ENCODE measurements around the gene SPEM2.

DNA sequence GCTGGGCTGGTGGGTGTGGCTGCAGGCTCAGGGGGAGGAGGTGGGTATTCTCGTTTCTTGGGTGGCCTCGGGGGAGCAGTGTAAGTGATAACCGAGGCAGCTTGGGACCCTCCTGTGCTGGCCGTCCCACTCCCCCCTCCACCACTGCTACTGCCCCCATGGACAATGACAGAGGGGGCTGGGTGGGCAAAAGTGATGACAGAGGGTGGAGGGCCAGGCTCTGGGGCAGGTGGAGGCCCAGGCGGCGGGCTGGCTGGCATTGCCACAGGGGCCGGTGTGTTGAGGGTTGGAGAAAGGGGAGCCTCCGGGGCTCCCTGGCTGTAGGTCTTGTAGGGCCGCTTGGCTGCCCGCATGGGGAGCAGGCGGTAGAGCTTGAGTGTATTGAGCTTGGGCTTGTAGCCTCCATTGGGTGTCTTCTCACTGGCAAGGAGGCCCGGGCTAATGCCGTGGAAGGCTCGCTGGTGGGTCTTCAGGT, 38.0 kb downstream of the SPEM2 start:
- no peak for TF ChIP-seq POLR2A (IDR thresholded peaks at IDR 0.05; ENCODE audit: low read depth, low read length)
- TF ChIP-seq RCOR1 (IDR thresholded peaks at IDR 0.05; ENCODE audit: insufficient replicate concordance, low read length) = no peak
- TF ChIP-seq CTCF (conservative IDR thresholded peaks at IDR 0.05; ENCODE audit: low read depth, low read length) = no peak
